Umbilical cord (tissue), 2 donors: ENCODE data around the gene ANKZF1. TPM values are rescaled to one million over a fixed set of nuclear protein-coding genes. Genes with fewer than 3 reads are reported as not detected.
A peak's percentile ranks its signal among the peaks of the same experiment; 100 is the strongest.

Experiments
- DNase-seq: peaks from one replicate; pipeline ENCODE4 v3.0.0-alpha.2; 2015; ENCODE audit warnings: low spot score
- total RNA-seq: library from RNA; depleted of rRNA; stranded (reverse); fragments of >200 nt; gene quantifications from one replicate; pipeline ENCODE4 v1.2.3, GENCODE V29; 2014; ENCODE audit warnings: low replicate concordance; ENCODE audit not compliant: insufficient read depth

Gene ANKZF1
- total RNA-seq, 1 donor from 2014 or later = 27.9 TPM

DNA sequence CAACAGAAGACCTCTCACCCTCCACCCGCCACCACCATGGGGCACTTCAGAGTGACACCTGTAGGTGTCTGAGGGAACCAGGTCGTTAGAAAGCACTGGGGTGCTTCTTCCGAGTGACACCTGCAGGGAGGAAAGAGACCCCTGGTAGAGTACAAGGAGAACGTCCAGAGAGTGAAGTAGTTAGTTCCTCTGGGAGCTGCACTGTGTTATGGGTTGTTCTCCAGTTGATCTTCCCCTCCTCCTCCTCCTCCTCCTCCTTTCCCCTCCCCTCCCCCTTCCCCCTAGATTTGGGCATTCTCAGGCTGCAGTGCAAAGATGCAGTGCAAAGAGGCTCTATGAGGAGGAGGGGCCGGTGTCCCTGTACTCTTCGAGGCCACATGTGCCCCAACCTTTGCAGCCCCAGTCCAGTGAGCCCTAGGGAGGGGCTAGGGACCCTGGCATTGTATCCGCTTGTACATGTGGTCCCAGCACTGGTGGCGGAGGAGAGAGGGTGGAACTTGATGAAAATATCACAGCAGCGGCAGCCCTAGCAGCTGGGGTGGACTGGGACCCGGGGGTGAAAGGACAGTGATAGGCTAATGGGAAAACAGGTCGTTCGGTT is 50.4 kb downstream of the ANKZF1 start:
- DNase-seq = no peak

GRCh38 chr2:219280651-219281050 is 51.0 kb downstream of the ANKZF1 start:
- no peak for DNase-seq

DNA sequence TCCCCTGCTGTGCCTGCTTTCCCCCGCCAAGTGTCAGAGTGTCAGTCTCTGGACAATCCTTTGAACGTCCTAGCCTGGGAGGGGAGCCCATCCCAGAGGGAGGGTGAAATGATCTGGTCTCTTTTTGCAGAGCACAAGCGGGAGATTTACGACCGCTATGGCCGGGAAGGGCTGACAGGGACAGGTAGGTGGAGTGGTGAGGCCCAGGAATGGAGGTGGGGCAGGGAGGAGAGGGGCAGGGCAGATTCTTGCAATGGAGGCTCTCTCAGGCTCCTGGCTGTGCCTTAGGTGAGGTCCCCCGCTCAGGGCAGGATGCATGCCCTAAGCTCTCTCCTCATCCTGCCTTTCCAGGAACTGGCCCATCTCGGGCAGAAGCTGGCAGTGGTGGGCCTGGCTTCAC is 52.0 kb downstream of the ANKZF1 start:
- no peak for DNase-seq

DNA sequence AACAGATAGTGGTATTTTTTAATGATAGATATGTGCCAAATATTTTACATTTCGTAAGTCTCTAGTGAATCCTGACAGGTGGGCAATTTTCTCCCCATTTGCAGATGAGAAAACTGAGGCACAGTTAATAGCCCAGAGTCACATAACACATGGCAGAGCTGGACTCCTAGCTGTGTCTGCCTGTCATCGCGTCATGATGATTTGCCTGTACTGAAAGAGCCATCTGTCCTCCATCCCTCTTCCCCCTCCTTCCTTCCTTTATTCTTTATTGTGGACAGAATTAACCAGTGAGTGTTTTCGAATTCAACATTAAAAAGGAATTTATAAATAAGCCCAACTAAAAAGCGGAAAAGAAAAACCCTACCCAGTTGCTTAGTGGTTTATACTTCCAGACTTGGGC is 52.8 kb downstream of the ANKZF1 start:
- no peak for DNase-seq

GRCh38 chr2:219282943-219283581 is 53.5 kb downstream of the ANKZF1 start:
- DNase-seq = no peak

GRCh38 chr2:219284501-219285372 is 55.1 kb downstream of the ANKZF1 start:
- DNase-seq = no peak

- DNase-seq = no peak
Measured at GRCh38 chr2:219285373-219285735, 55.7 kb downstream of the ANKZF1 start.

DNA sequence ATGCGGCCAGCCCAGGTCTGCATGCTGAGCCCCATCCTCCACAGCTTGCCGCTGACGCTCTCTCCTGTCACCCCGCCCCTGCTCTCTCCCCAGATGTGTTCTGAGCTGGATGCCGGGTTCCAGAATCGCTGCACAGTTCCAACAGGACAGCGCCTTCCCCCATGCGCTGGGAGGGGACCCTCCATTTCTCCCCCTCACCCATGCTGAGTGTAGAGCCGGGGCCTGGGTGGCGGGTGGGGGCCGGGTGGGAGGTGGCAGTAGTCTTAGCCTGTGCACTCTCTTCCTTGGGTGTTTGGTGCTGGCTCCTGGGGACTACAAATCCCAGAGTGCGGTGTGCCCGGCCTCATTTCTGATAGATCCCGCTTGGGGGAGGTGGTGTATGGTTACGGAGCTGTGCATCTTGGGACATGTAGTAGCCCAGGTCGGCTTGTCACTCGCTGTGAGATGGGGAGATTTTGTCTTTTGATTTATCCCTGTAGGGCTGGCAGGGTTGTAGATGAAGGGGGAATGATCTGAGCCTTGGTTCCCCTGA is 56.4 kb downstream of the ANKZF1 start:
- DNase-seq = peak; percentile 59

Other genes with a start within 250 kb of the ANKZF1 start
- gene FEV, start 244.6 kb upstream of the ANKZF1 start, total RNA-seq = not detected
- gene CRYBA2, start 236.4 kb upstream of the ANKZF1 start, total RNA-seq = not detected
- 2.9 TPM for gene CFAP65, start 188.3 kb upstream of the ANKZF1 start, total RNA-seq
- gene IHH, start 168.9 kb upstream of the ANKZF1 start, total RNA-seq = not detected
- 13.0 TPM for gene NHEJ1, start 69.0 kb upstream of the ANKZF1 start, total RNA-seq
- not detected for gene SLC23A3, start 59.8 kb upstream of the ANKZF1 start, total RNA-seq
- gene CNPPD1, start 52.9 kb upstream of the ANKZF1 start, total RNA-seq = 20.5 TPM
- gene RETREG2, start 51.5 kb upstream of the ANKZF1 start, total RNA-seq = 40.9 TPM
- gene ZFAND2B, start 23.0 kb upstream of the ANKZF1 start, total RNA-seq = 20.5 TPM
- gene ABCB6, start 10.8 kb upstream of the ANKZF1 start, total RNA-seq = 34.2 TPM
- 83.3 TPM for gene ATG9A, start 170 bp upstream of the ANKZF1 start, total RNA-seq
- 12.0 TPM for gene GLB1L, start 15.6 kb downstream of the ANKZF1 start, total RNA-seq
- 24.1 TPM for gene STK16, start 15.7 kb downstream of the ANKZF1 start, total RNA-seq
- gene TUBA4B, start 23.4 kb downstream of the ANKZF1 start, total RNA-seq = 0.72 TPM
- gene TUBA4A, start 24.1 kb downstream of the ANKZF1 start, total RNA-seq = 21.7 TPM
- gene DNAJB2, start 49.6 kb downstream of the ANKZF1 start, total RNA-seq = 45.0 TPM
- 5.5 TPM for gene PTPRN, start 79.6 kb downstream of the ANKZF1 start, total RNA-seq
- gene RESP18, start 102.9 kb downstream of the ANKZF1 start, total RNA-seq = not detected
- 26.0 TPM for gene DNPEP, start 158.1 kb downstream of the ANKZF1 start, total RNA-seq
- 2,247 TPM for gene DES, start 188.6 kb downstream of the ANKZF1 start, total RNA-seq
- 61.9 TPM for gene SPEG, start 205.0 kb downstream of the ANKZF1 start, total RNA-seq